ENCODE measurements around the gene FLOT2.
"Not testable (repeated sequence)": the region's sequence is repeated elsewhere in the genome, so short reads cannot be mapped to it uniquely, and the experiment has no call there.

The FLOT2 gene

GRCh38 chr17:28916302-28916934, 18.9 kb upstream of the FLOT2 start:
- DNase-seq (ENCODE audit: low read depth) = no peak

- DNase-seq (ENCODE audit: low read depth) = no peak
These were observed 15.4 kb upstream of the FLOT2 start for GRCh38 chr17:28912938-28913333.

- no peak for DNase-seq (ENCODE audit: low read depth)
These were observed 14.9 kb upstream of the FLOT2 start for GRCh38 chr17:28912281-28912937.

- no peak for DNase-seq (ENCODE audit: low read depth)
These were observed 14.0 kb upstream of the FLOT2 start for GRCh38 chr17:28911411-28912045.

- DNase-seq (ENCODE audit: low read depth) = no peak
These were observed 13.0 kb upstream of the FLOT2 start for GRCh38 chr17:28910534-28910933.

GRCh38 chr17:28908640-28909167, 11.2 kb upstream of the FLOT2 start:
- DNase-seq (ENCODE audit: low read depth) = no peak

- no peak for DNase-seq (ENCODE audit: low read depth)
These were observed 10.4 kb upstream of the FLOT2 start for GRCh38 chr17:28907709-28908475.

- DNase-seq (ENCODE audit: low read depth) = no peak
These were observed 9.3 kb upstream of the FLOT2 start for GRCh38 chr17:28906706-28907438.

GRCh38 chr17:28906276-28906675, 8.7 kb upstream of the FLOT2 start:
- DNase-seq (ENCODE audit: low read depth) = no peak

- DNase-seq (ENCODE audit: low read depth) = no peak
These were observed 7.3 kb upstream of the FLOT2 start for GRCh38 chr17:28904800-28905199.

- not testable (repeated sequence) for DNase-seq (ENCODE audit: low read depth)
These were observed 6.0 kb upstream of the FLOT2 start for GRCh38 chr17:28903546-28903841.

GRCh38 chr17:28902819-28903545, 5.4 kb upstream of the FLOT2 start, which contains the start of gene DHRS13:
TSS of gene DHRS13 (minus strand) at chr17:28903079. CDS start at chr17:28902944, 135 bp downstream.
- DNase-seq (ENCODE audit: low read depth) = peak; percentile 85

GRCh38 chr17:28901866-28902818, 4.6 kb upstream of the FLOT2 start:
- no peak for DNase-seq (ENCODE audit: low read depth)

- DNase-seq (ENCODE audit: low read depth) = no peak
These were observed 3.6 kb upstream of the FLOT2 start for GRCh38 chr17:28900986-28901726.

GRCh38 chr17:28899212-28899815, 1.8 kb upstream of the FLOT2 start:
- DNase-seq (ENCODE audit: low read depth) = no peak

GRCh38 chr17:28898527-28898955, 1.0 kb upstream of the FLOT2 start:
- no peak for DNase-seq (ENCODE audit: low read depth)

GRCh38 chr17:28897769-28898526, 415 bp upstream of the FLOT2 start:
- DNase-seq (ENCODE audit: low read depth) = no peak

GRCh38 chr17:28896491-28896883, 1.0 kb downstream of the FLOT2 start:
- DNase-seq (ENCODE audit: low read depth) = no peak
